Stimulated activated CD8-positive, alpha-beta memory T cell treated with anti-CD3 and anti-CD28 coated beads, Interleukin-2, amount 100 ng/mL, for 48 hours (primary cell): ENCODE results near the gene SKAP1.
"Not testable (repeated sequence)": the region's sequence is repeated elsewhere in the genome, so short reads cannot be mapped to it uniquely, and the experiment has no call there.

Experiments
- DNase-seq, 2 donors: peaks; one replicate each; pipeline ENCODE4 v3.0.0-alpha.2; 2020; ENCODE audit warnings: low read depth in 2 of 2

The SKAP1 gene

GRCh38 chr17:48328457-48328856 is 101.6 kb downstream of the SKAP1 start:
- DNase-seq = no peak

GRCh38 chr17:48326310-48326709 is 103.7 kb downstream of the SKAP1 start:
- no peak for DNase-seq

GRCh38 chr17:48322060-48322459 is 108.0 kb downstream of the SKAP1 start:
- no peak for DNase-seq

- no peak for DNase-seq
Measured at GRCh38 chr17:48317732-48318131, 112.3 kb downstream of the SKAP1 start.

GRCh38 chr17:48314716-48315115 is 115.3 kb downstream of the SKAP1 start:
- DNase-seq = no peak

- no peak for DNase-seq
Measured at GRCh38 chr17:48313096-48313755, 116.8 kb downstream of the SKAP1 start.

GRCh38 chr17:48311324-48311723 is 118.7 kb downstream of the SKAP1 start:
- DNase-seq = no peak

GRCh38 chr17:48310748-48311213 is 119.2 kb downstream of the SKAP1 start:
- DNase-seq = no peak

- no peak for DNase-seq
Measured at GRCh38 chr17:48308581-48308980, 121.4 kb downstream of the SKAP1 start.

GRCh38 chr17:48307814-48308411 is 122.1 kb downstream of the SKAP1 start:
- DNase-seq = peak; percentile 8 to 9

GRCh38 chr17:48307255-48307654 is 122.8 kb downstream of the SKAP1 start:
- DNase-seq = no peak

- DNase-seq = no peak
Measured at GRCh38 chr17:48301002-48301401, 129.0 kb downstream of the SKAP1 start.

- no peak for DNase-seq
Measured at GRCh38 chr17:48299760-48300159, 130.3 kb downstream of the SKAP1 start.

- no peak for DNase-seq
Measured at GRCh38 chr17:48297825-48298224, 132.2 kb downstream of the SKAP1 start.

- no peak for DNase-seq
Measured at GRCh38 chr17:48296453-48296852, 133.6 kb downstream of the SKAP1 start.

- DNase-seq = no peak
Measured at GRCh38 chr17:48295362-48296288, 134.4 kb downstream of the SKAP1 start.

GRCh38 chr17:48294806-48295361 is 135.1 kb downstream of the SKAP1 start:
- no peak for DNase-seq

- DNase-seq = no peak
Measured at GRCh38 chr17:48294020-48294805, 135.8 kb downstream of the SKAP1 start.

- no peak for DNase-seq
Measured at GRCh38 chr17:48293319-48294019, 136.5 kb downstream of the SKAP1 start.

- no peak for DNase-seq
Measured at GRCh38 chr17:48290378-48290777, 139.6 kb downstream of the SKAP1 start.

GRCh38 chr17:48286917-48287316 is 143.1 kb downstream of the SKAP1 start:
- DNase-seq = not testable (repeated sequence)
